HG02970 (cell line): ENCODE data around the gene CNN3.
A peak's percentile ranks its signal among the peaks of the same experiment; 100 is the strongest.

ENCODE experiments used
- ATAC-seq: cut with Tn5 transposase; IDR thresholded peaks from one replicate; pipeline ENCODE4 v1.9.1; 2021; ENCODE audit warnings: mild to moderate bottlenecking, moderate library complexity, moderate number of reproducible peaks; ENCODE audit not compliant: unreplicated experiment, low FRiP score

CNN3 gene

GRCh38 chr1:94894630-94895029 is 32.3 kb downstream of the CNN3 start:
- no peak for ATAC-seq

- no peak for ATAC-seq
Observed at GRCh38 chr1:94892604-94893254, 34.2 kb downstream of the CNN3 start.

- ATAC-seq, result no peak
Observed at GRCh38 chr1:94888201-94888600, 38.7 kb downstream of the CNN3 start.

GRCh38 chr1:94887603-94888171 is 39.2 kb downstream of the CNN3 start:
- no peak for ATAC-seq

GRCh38 chr1:94887106-94887505 is 39.8 kb downstream of the CNN3 start:
- ATAC-seq, result no peak

GRCh38 chr1:94886361-94886760 is 40.5 kb downstream of the CNN3 start:
- ATAC-seq, result no peak

- no peak for ATAC-seq
Observed at GRCh38 chr1:94884507-94884906, 42.4 kb downstream of the CNN3 start.

GRCh38 chr1:94884106-94884505 is 42.8 kb downstream of the CNN3 start:
- ATAC-seq, result no peak

- peak; percentile 55 for ATAC-seq
Observed at GRCh38 chr1:94883691-94884090, 43.2 kb downstream of the CNN3 start.

GRCh38 chr1:94878329-94878728 is 48.6 kb downstream of the CNN3 start:
- no peak for ATAC-seq

- ATAC-seq, result no peak
Observed at GRCh38 chr1:94876362-94876761, 50.5 kb downstream of the CNN3 start.

GRCh38 chr1:94875794-94876193 is 51.1 kb downstream of the CNN3 start:
- ATAC-seq, result no peak

GRCh38 chr1:94874423-94874822 is 52.5 kb downstream of the CNN3 start:
- ATAC-seq, result no peak

- ATAC-seq, result no peak
Observed at GRCh38 chr1:94873520-94874351, 53.2 kb downstream of the CNN3 start.

- no peak for ATAC-seq
Observed at GRCh38 chr1:94872771-94873495, 54.0 kb downstream of the CNN3 start.

- no peak for ATAC-seq
Observed at GRCh38 chr1:94871031-94871430, 55.9 kb downstream of the CNN3 start.

GRCh38 chr1:94866164-94866807 is 60.6 kb downstream of the CNN3 start:
- no peak for ATAC-seq

GRCh38 chr1:94865360-94865759 is 61.5 kb downstream of the CNN3 start:
- ATAC-seq, result no peak

- ATAC-seq, result no peak
Observed at GRCh38 chr1:94864821-94865220, 62.1 kb downstream of the CNN3 start.

GRCh38 chr1:94863919-94864318 is 63.0 kb downstream of the CNN3 start:
- ATAC-seq, result no peak
